K562 (cell line): Measurements from ENCODE around the gene PRKCE. TPM values are rescaled to one million over a fixed set of nuclear protein-coding genes. Genes with fewer than 3 reads are reported as not detected.

Experiments used
- ATAC-seq: fragments of 200-7000 bp; cut with Tn5 transposase; 3 replicates; pipeline ENCODE4 v1.9.1; 2020; ENCODE audit warnings: moderate library complexity
- BruUV-seq: library from RNA; stranded (reverse); fragments of 400-500 nt; replicated peaks from 2 replicates; lab custom pipeline; 2021; lab: Mats Ljungman, UMichigan
- CTCF ChIA-PET: fragments of 300-600 bp; formaldehyde crosslinking; extraction: SDS; loops from one replicate; lab custom pipeline; 2021; ENCODE audit warnings: low intra/inter-chr PET ratio; lab: Yijun Ruan, JAX
- POLR2A ChIA-PET: fragments of 300-600, 350-650 bp; sonication (Branson Sonifier 250); formaldehyde crosslinking; extraction: SDS; loops from one replicate; lab custom pipeline; 2021; ENCODE audit warnings: antibody characterized with exemption, inconsistent platforms; lab: Yijun Ruan, JAX
- DNase-seq, 4 experiments: peaks; one replicate each; pipeline versions ENCODE4 v3.0.0 to v3.0.0-alpha.2; 2011 to 2018; ENCODE audit warnings: low spot score in 3 of 4, mixed read lengths in 3 of 4; ENCODE audit errors: extremely low read depth in 1 of 4
- FAIRE-seq: peaks from 2 replicates; lab custom pipeline; 2011; peaks lifted over from hg19 to GRCh38; lab: Jason Lieb, UNC
- H2AFZ ChIP-seq: 2 replicates; pipeline ENCODE4 v1.6.0; 2011; ENCODE audit warnings: low read depth, low read length, control low read depth, inconsistent platforms
- H3K27ac ChIP-seq: fragments of 200-600 bp; 3 replicates; pipeline ENCODE4 v1.8.0; 2011; ENCODE audit warnings: low read depth, mild to moderate bottlenecking, control low read depth, inconsistent platforms, low read length, moderate library complexity, mixed read lengths; ENCODE audit errors: extremely low read depth
- H3K27me3 ChIP-seq, 2 experiments: fragments of 300-600 bp in 1 of 2; 2 replicates in 1 of 2; 3 replicates in 1 of 2; pipeline versions ENCODE4 v1.6.0 to v1.8.0; 2011; ENCODE audit warnings: inconsistent platforms in 2 of 2, low read length in 2 of 2, mild to moderate bottlenecking in 1 of 2, mixed read lengths in 1 of 2, moderate library complexity in 1 of 2; ENCODE audit not compliant: control insufficient read depth in 2 of 2, insufficient read depth in 2 of 2
- H3K36me3 ChIP-seq: fragments of 300-600 bp; 3 replicates; pipeline ENCODE4 v1.8.0; 2011; ENCODE audit warnings: mild to moderate bottlenecking, low read length, inconsistent platforms; ENCODE audit not compliant: control insufficient read depth, insufficient read depth
- H3K4me1 ChIP-seq, 2 experiments: fragments of 200-600 bp in 1 of 2; replicated peaks in 1 of 2; 2 replicates in 1 of 2; 3 replicates in 1 of 2; pipeline versions ENCODE4 v1.5.1 to v1.8.0; 2011; ENCODE audit warnings: inconsistent platforms in 2 of 2, low read length in 2 of 2, mild to moderate bottlenecking in 1 of 2, mixed read lengths in 1 of 2, moderate library complexity in 1 of 2; ENCODE audit not compliant: control insufficient read depth in 2 of 2, insufficient read depth in 2 of 2
- H3K4me2 ChIP-seq: 2 replicates; pipeline ENCODE4 v1.6.1; 2011; ENCODE audit warnings: low read length, control low read depth, inconsistent platforms, mixed read lengths; ENCODE audit not compliant: insufficient read depth
- H3K4me3 ChIP-seq: fragments of 200-600 bp; sonication (generic), shearing (Covaris generic); 2 replicates; pipeline ENCODE4 v1.5.1; 2016; ENCODE audit warnings: control low read depth, inconsistent platforms
- H3K79me2 ChIP-seq: fragments of 200-600 bp; 3 replicates; pipeline ENCODE4 v1.8.0; 2011; ENCODE audit warnings: low read length, inconsistent platforms; ENCODE audit not compliant: control insufficient read depth, insufficient read depth
- H3K9ac ChIP-seq, 2 experiments: 2 replicates each; pipeline versions ENCODE4 v1.6.0 to v1.6.1; 2011; ENCODE audit warnings: low read depth in 2 of 2, low read length in 2 of 2, control low read depth in 1 of 2, inconsistent platforms in 1 of 2, mild to moderate bottlenecking in 1 of 2, mixed read lengths in 1 of 2; ENCODE audit not compliant: insufficient read depth in 1 of 2
- H3K9me1 ChIP-seq: one replicate; pipeline ENCODE4 v1.6.0; 2011; ENCODE audit warnings: inconsistent platforms, mild to moderate bottlenecking, low read length, moderate library complexity; ENCODE audit not compliant: control insufficient read depth, insufficient read depth
- H3K9me3 ChIP-seq: replicated peaks from 2 replicates; pipeline ENCODE4 v1.5.1; 2011; ENCODE audit warnings: low read depth, low read length, inconsistent platforms; ENCODE audit not compliant: control insufficient read depth, insufficient read depth
- H4K20me1 ChIP-seq: replicated peaks from 2 replicates; pipeline ENCODE4 v1.6.1; 2011; ENCODE audit warnings: low read length, inconsistent platforms, mixed read lengths; ENCODE audit not compliant: control insufficient read depth, insufficient read depth
- WGBS: fragments of 100-300 bp; shearing (Covaris generic); methylation state at CpG from one replicate; pipeline ENCODE4 v1.1.6; 2016; ENCODE audit warnings: low coverage, mixed read lengths; ENCODE audit not compliant: insufficient coverage; ENCODE audit errors: missing lambda C conversion rate; 5-methylcytosine and 5-hydroxymethylcytosine counted together
- in situ Hi-C: fragments of 300-500 bp; cut with MboI; formaldehyde crosslinking; loops from 4 replicates; pipeline ENCODE4 v1.15.0; 2018; ENCODE audit warnings: inconsistent platforms, mixed read lengths
- intact Hi-C: fragments of 100-400 bp; cut with micrococcal nuclease; formaldehyde crosslinking; loops from 2 replicates; pipeline ENCODE4 v1.14.2; 2022
- polyA plus RNA-seq, 8 experiments: library from polyadenylated mRNA; depleted of rRNA in 4 of 8; stranded (reverse) in 5 of 8; unstranded in 3 of 8; fragments of >200 nt; fragmentation: Nextera tagmentation in 2 of 8; fragmentation: Illumina TruSeq in 1 of 8; extraction: Ambion mirVana in 2 of 8; extraction: Trizol in 1 of 8; gene quantifications; 2 replicates each; pipeline versions ENCODE4 v1.2.1 to v1.2.3, GENCODE V29; 2011 to 2014; ENCODE audit warnings: inconsistent platforms in 1 of 8, missing spikeins in 1 of 8
- total RNA-seq, 7 experiments: library from RNA; depleted of rRNA in 6 of 7; stranded (reverse); fragments of >200 nt in 6 of 7; fragmentation: Illumina TruSeq in 2 of 7; extraction: Trizol in 2 of 7; gene quantifications; 2 replicates each; pipeline versions ENCODE4 v1.2.1 to v1.2.3, GENCODE V29; 2011 to 2021; ENCODE audit warnings: low replicate concordance in 1 of 7
- TF ChIP-seq, protein P1 (sequence below): sonication (generic); formaldehyde crosslinking; IDR thresholded peaks from 2 replicates; pipeline ENCODE4 v1.5.0; 2020; ENCODE audit warnings: missing genetic modification reagents
- TF ChIP-seq, protein P2 (sequence below): sonication (generic); formaldehyde crosslinking; IDR thresholded peaks from 2 replicates; pipeline ENCODE4 v1.9.0; 2022; ENCODE audit warnings: mild to moderate bottlenecking, missing genetic modification reagents
- TF ChIP-seq, protein P3 (sequence below): fragments of 200-400 bp; formaldehyde crosslinking; IDR thresholded peaks from 2 replicates; pipeline ENCODE4 v1.6.1; 2017; ENCODE audit warnings: mild to moderate bottlenecking, low read depth, low read length, moderate library complexity

PRKCE gene
- total and polyA plus RNA-seq, 9 of the 15 experiments (the other 6 are each of a cell fraction or from before 2014, with no cell fraction given): 0.06 to 1.0 (median 0.22) TPM; not detected in 1

DNA sequence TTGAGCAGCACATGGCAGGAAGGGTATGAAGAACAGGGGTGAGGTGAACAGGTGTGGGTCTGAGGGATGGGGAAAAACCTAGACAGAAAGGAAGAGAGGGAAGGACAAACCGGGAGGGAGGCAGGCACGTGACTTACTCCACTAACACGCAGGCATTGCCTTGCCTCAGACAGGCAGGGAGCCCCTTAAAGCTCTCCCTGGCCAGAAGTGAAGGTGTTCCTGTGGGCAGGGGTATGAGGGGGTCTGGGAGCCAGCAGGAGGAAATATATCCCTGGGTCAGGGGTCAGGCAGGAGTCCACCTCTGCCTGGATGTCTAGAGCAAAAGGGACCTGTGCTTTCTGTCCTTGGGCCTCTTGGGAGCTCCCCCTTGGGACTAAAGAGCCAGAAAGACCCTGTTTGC is 510.4 kb downstream of the PRKCE start:
- no peak overlapping the region for H3K9ac ChIP-seq
- CTCF ChIA-PET: no interaction called here
- no TSS peak for BruUV-seq
- H3K4me2 ChIP-seq: no peak overlapping the region
- H4K20me1 ChIP-seq: no peaks in the 10 kb centered on the region; the same call in 1 of the 2 replicates
- peaks cover 22 to 74% of the 10 kb centered on the region in 2 experiments for H3K27me3 ChIP-seq
- H3K79me2 ChIP-seq: no peaks in the 10 kb centered on the region
- intact Hi-C loops: no loop called here
- no peak overlapping the region for H3K27ac ChIP-seq
- no peaks in the 10 kb centered on the region for H3K9me1 ChIP-seq
- TF ChIP-seq, protein P1, sequence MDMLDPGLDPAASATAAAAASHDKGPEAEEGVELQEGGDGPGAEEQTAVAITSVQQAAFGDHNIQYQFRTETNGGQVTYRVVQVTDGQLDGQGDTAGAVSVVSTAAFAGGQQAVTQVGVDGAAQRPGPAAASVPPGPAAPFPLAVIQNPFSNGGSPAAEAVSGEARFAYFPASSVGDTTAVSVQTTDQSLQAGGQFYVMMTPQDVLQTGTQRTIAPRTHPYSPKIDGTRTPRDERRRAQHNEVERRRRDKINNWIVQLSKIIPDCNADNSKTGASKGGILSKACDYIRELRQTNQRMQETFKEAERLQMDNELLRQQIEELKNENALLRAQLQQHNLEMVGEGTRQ: peak; percentile 25; the same call in 1 of the 2 replicates
- TF ChIP-seq, protein P2, sequence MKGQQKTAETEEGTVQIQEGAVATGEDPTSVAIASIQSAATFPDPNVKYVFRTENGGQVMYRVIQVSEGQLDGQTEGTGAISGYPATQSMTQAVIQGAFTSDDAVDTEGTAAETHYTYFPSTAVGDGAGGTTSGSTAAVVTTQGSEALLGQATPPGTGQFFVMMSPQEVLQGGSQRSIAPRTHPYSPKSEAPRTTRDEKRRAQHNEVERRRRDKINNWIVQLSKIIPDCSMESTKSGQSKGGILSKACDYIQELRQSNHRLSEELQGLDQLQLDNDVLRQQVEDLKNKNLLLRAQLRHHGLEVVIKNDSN (CRISPR knock-in tag): 0 out of 2 replicates have a peak, but pooled peaks have one; percentile 35
- TF ChIP-seq, protein P3, sequence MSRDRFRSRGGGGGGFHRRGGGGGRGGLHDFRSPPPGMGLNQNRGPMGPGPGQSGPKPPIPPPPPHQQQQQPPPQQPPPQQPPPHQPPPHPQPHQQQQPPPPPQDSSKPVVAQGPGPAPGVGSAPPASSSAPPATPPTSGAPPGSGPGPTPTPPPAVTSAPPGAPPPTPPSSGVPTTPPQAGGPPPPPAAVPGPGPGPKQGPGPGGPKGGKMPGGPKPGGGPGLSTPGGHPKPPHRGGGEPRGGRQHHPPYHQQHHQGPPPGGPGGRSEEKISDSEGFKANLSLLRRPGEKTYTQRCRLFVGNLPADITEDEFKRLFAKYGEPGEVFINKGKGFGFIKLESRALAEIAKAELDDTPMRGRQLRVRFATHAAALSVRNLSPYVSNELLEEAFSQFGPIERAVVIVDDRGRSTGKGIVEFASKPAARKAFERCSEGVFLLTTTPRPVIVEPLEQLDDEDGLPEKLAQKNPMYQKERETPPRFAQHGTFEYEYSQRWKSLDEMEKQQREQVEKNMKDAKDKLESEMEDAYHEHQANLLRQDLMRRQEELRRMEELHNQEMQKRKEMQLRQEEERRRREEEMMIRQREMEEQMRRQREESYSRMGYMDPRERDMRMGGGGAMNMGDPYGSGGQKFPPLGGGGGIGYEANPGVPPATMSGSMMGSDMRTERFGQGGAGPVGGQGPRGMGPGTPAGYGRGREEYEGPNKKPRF: no peak
- H2AFZ ChIP-seq: no peak overlapping the region
- H3K36me3 ChIP-seq: no peaks in the 10 kb centered on the region
- FAIRE-seq (no peak), DNase-seq (no peak), ATAC-seq (no peak)
- WGBS: 6% methylated on average over 3 of the region's 3 CpGs
- in situ Hi-C loops: no loop called here
- POLR2A ChIA-PET: interaction anchor here (0.6 to 1.3 kb wide), 2 partner anchors 12 to 183 kb away, joined by 3 to 4 read pairs; no protein-coding TSS in a partner anchor
- no peaks in the 10 kb centered on the region for H3K9me3 ChIP-seq
- H3K4me3 ChIP-seq: no peak overlapping the region
- no peaks in the 10 kb centered on the region for H3K4me1 ChIP-seq
